ENCODE results near the gene RTP4.

Gene RTP4

DNA sequence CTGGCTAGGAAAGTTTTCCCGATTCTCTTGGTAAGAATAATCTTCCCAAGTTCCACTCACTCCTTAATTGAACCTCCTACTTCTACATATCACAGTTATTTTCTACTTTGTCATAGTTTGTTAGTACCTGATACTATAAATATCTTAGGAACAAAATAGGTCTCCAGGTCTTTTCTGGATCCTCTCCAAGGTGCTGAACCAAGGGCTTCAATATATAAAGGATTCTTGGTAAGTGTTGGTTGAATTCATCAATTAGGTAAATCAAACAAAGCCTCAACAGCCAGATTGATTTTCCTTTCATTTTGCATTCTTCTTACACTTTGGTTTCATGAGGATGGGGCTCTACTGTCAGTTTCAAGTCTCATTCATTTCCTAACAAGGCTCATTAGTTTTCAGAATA lies 27.6 kb upstream of the RTP4 start:
- H3K27me3 ChIP-seq (ENCODE audit: control insufficient read depth, insufficient read depth, low read length) = no peaks in the 10 kb centered on the region

DNA sequence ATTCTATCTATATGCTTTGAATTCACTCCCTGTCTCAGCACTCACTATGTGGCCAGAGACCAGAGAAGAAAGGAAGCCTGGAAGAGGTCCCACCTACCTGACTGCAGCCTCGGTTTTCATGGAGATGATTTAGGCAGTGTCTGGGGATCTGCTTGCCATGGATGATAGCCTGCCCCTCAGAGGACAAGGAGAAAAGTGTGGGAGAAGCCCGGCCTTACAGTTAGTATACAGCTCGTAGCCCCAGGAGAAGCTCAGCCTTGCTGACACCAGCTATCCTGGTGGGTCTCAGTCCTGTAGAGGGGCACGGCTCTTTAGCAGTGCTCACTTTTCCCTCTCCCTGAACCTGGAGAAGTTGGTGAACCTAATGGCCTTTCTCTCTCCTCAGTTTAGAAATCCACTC lies 25.9 kb upstream of the RTP4 start:
- Histone ChIP-seq H3K4me1 (ENCODE audit: control insufficient read depth, low read depth, low read length) (no peaks in the 10 kb centered on the region), H3K27ac (ENCODE audit: low read length) (no peak overlapping the region), H3K9ac (ENCODE audit: low read length) (no peak overlapping the region), H3K36me3 (ENCODE audit: control insufficient read depth, low read depth, low read length) (no peaks in the 10 kb centered on the region), H3K4me3 (ENCODE audit: low read length) (no peak overlapping the region), H3K27me3 (ENCODE audit: control insufficient read depth, insufficient read depth, low read length) (no peaks in the 10 kb centered on the region), H3K9me3 (ENCODE audit: control insufficient read depth, low read depth, low read length) (no peaks in the 10 kb centered on the region)

More for the DNA sequence above, 27.6 kb upstream of the RTP4 start:
- Histone ChIP-seq H3K9me3 (ENCODE audit: control insufficient read depth, low read depth, low read length) (no peaks in the 10 kb centered on the region), H3K4me3 (ENCODE audit: low read length) (no peak overlapping the region), H3K36me3 (ENCODE audit: control insufficient read depth, low read depth, low read length) (no peaks in the 10 kb centered on the region), H3K4me1 (ENCODE audit: control insufficient read depth, low read depth, low read length) (no peaks in the 10 kb centered on the region), H3K9ac (ENCODE audit: low read length) (no peak overlapping the region), H3K27ac (ENCODE audit: low read length) (no peak overlapping the region)

DNA sequence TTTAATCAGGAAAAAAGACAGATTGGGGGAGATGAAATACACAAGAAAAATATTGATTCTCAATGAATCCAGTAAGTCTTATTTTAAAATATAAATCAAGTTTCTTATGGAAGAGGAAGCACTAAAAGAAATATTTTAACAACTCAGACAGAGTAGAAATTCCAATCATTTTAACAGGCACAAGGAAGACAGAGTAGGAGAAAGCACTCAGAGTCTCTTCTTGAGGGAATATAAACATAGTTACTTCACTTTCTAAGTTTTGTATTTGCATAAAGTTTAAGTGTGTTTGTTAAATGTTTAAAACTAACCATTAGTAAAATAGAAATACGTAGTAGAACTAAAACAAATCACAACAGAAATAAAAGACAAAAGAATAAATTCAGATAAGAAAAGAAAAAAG lies 24.5 kb upstream of the RTP4 start:
- no peaks in the 10 kb centered on the region for H3K27me3 ChIP-seq (ENCODE audit: control insufficient read depth, insufficient read depth, low read length)
- no peaks in the 10 kb centered on the region for H3K4me1 ChIP-seq (ENCODE audit: control insufficient read depth, low read depth, low read length)
- no peaks in the 10 kb centered on the region for H3K9me3 ChIP-seq (ENCODE audit: control insufficient read depth, low read depth, low read length)
- H3K4me3 ChIP-seq (ENCODE audit: low read length) = no peak overlapping the region
- H3K27ac ChIP-seq (ENCODE audit: low read length) = no peak overlapping the region
- no peaks in the 10 kb centered on the region for H3K36me3 ChIP-seq (ENCODE audit: control insufficient read depth, low read depth, low read length)
- H3K9ac ChIP-seq (ENCODE audit: low read length) = no peak overlapping the region

DNA sequence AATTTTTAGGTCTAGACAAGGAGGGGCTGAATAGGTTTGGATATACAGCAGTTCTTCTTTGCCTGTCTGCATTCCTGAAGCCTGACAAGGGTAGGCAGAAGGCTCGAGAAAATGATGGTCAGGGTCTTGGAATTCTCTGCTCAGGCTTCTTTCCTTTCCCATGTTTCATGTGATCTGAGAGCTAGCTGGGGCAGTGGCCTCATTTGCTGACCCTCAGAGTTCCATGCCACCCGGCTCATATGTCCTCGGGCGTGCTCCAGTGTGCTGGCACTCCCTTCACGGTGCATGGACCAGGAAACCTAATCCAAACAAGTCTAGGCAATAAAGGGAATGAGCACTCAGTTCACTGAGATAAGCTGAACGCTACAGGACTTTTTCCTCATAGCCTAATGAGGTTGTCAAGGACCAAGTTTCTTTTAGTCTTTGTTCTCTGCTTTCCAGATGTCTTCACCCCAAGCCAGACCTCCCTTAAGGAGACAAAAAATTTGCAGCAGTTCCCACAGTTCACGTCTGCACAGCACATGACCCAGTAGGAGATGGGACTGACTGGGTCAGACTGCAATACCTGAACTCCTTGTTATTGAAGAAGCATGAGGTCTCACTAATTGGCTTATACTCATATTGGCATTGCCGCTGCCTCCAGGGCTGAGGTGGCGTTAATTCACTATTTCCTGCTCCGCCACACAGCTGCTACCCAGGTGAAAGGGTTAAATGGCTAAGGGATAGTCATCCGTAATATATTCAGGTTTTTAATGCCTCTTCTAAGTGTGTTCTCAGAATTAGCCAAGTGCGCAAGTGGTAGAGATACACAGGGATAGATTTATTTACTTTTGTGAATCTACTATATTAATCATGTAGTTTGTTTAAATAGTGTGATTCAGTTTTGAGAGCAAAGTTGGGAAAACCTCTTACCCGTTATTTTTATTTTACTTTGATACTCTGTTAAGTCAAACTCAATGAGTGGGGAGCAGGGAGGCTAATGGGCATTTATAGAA lies 15.3 kb upstream of the RTP4 start:
- no peaks in the 10 kb centered on the region for H3K9me3 ChIP-seq (ENCODE audit: control insufficient read depth, low read depth, low read length)
- no peaks in the 10 kb centered on the region for H3K4me1 ChIP-seq (ENCODE audit: control insufficient read depth, low read depth, low read length)
- no peak overlapping the region for H3K27ac ChIP-seq (ENCODE audit: low read length)

DNA sequence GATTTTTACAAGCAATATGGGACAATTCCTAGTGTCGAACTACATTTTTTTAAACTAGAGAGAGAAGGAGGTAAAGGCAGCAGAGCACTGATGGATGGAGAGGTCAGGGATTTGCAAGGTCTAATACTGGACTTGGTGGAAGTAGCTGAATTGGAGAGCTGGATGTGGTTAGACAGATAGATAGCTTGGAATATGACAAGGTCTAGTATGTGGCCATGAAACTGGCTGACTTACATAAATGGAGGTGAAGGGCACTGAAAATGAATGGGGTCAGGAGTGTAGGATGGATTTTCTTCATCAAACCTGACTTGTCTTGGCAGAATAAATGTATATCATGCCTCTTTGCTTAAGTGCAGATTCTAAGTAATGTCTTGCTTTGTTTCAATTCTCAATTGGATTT lies 10.1 kb upstream of the RTP4 start:
- Histone ChIP-seq H3K9ac (ENCODE audit: low read length) (no peak overlapping the region), H3K4me3 (ENCODE audit: low read length) (no peak overlapping the region), H3K4me1 (ENCODE audit: control insufficient read depth, low read depth, low read length) (peaks cover 34% of the 10 kb centered on the region)

More for the DNA sequence above, 15.3 kb upstream of the RTP4 start:
- Histone ChIP-seq H3K4me3 (ENCODE audit: low read length) (no peak overlapping the region), H3K36me3 (ENCODE audit: control insufficient read depth, low read depth, low read length) (no peaks in the 10 kb centered on the region), H3K27me3 (ENCODE audit: control insufficient read depth, insufficient read depth, low read length) (no peaks in the 10 kb centered on the region), H3K9ac (ENCODE audit: low read length) (no peak overlapping the region)

DNA sequence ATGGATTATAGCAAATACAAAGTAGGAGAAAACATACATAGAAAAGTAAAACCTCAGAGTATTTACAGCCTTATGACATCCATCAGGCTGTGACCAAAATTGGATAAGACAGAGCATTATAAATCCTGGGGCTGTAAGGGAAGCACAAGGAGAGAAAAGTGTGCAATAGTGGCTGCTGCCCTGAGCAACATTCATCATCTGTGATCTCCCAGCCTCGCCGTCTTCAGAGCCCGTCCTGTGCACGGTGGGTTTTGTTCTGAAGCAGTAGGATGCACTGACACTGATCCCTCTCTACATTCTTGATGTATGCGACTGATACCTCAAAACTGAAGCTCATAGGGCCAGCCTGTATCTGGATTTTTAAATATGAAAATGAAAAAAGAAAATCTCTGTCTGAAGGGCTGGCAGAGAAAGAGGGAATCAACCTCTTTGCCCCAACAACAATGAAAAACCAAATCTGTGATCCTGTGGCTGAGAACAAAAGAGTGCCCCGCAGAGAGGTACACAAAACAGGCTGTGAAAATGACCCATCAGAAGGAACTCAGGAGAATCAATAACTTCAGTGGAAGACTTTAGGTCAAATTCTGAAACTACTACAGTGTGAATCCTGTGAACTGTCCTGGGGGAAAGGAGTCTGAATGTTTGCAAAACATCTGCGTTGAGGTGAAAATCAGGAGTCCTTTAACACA lies 8.2 kb upstream of the RTP4 start:
- Histone ChIP-seq H3K4me1 (ENCODE audit: control insufficient read depth, low read depth, low read length) (peaks cover 50% of the 10 kb centered on the region), H3K9ac (ENCODE audit: low read length) (no peak overlapping the region), H3K9me3 (ENCODE audit: control insufficient read depth, low read depth, low read length) (no peaks in the 10 kb centered on the region), H3K36me3 (ENCODE audit: control insufficient read depth, low read depth, low read length) (no peaks in the 10 kb centered on the region), H3K27ac (ENCODE audit: low read length) (no peak overlapping the region), H3K4me3 (ENCODE audit: low read length) (peak overlapping the region; percentile 2), H3K27me3 (ENCODE audit: control insufficient read depth, insufficient read depth, low read length) (no peaks in the 10 kb centered on the region)

More for the DNA sequence above, 10.1 kb upstream of the RTP4 start:
- H3K27ac ChIP-seq (ENCODE audit: low read length) = no peak overlapping the region
- H3K27me3 ChIP-seq (ENCODE audit: control insufficient read depth, insufficient read depth, low read length) = no peaks in the 10 kb centered on the region
- H3K9me3 ChIP-seq (ENCODE audit: control insufficient read depth, low read depth, low read length) = no peaks in the 10 kb centered on the region
- H3K36me3 ChIP-seq (ENCODE audit: control insufficient read depth, low read depth, low read length) = no peaks in the 10 kb centered on the region

DNA sequence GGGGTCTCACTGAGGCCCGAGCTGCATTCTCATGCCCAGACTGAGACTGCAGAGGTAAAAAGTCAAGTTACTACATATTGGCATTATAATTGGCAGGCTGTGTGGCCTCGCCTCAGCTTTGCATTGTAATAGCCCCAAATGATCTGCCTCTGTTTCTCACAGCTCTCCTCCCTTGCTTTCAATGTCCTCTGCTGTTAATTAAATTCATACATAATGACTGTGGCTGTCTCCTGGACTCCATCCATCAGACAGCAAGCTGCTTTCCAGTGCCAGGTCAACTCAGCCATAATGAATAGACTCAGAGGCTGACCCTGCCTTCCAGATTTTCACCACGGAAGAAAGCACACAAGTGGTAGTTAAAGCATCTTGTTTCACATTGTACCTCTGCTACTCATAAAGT lies 7.6 kb upstream of the RTP4 start:
- no peaks in the 10 kb centered on the region for H3K27me3 ChIP-seq (ENCODE audit: control insufficient read depth, insufficient read depth, low read length)
- H3K9me3 ChIP-seq (ENCODE audit: control insufficient read depth, low read depth, low read length) = no peaks in the 10 kb centered on the region
- H3K4me1 ChIP-seq (ENCODE audit: control insufficient read depth, low read depth, low read length) = peaks cover 50% of the 10 kb centered on the region
- no peak overlapping the region for H3K9ac ChIP-seq (ENCODE audit: low read length)
- H3K4me3 ChIP-seq (ENCODE audit: low read length) = peak overlapping the region; percentile 2
- H3K27ac ChIP-seq (ENCODE audit: low read length) = no peak overlapping the region
- no peaks in the 10 kb centered on the region for H3K36me3 ChIP-seq (ENCODE audit: control insufficient read depth, low read depth, low read length)

DNA sequence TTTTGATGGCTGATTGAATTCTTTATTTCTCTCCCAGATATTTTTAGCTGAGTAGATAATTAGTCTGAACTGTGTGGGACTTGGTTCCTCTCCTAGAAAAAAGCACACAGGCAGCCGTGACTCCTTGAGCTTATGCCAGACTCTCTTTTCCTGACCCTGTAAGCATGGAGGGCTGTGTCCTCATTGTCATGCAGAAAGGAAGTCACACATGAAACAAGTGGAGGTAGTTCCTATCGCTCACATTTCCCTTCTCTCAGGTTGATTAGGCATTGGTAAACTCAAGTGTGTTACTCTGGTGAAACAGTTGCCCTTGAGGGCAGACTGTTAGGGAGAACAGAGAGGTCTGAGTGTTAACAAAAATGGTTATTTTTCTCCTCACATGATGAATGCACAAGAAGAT lies 6.3 kb upstream of the RTP4 start:
- no peak overlapping the region for H3K27ac ChIP-seq (ENCODE audit: low read length)
- no peaks in the 10 kb centered on the region for H3K36me3 ChIP-seq (ENCODE audit: control insufficient read depth, low read depth, low read length)
- no peaks in the 10 kb centered on the region for H3K27me3 ChIP-seq (ENCODE audit: control insufficient read depth, insufficient read depth, low read length)
- H3K4me3 ChIP-seq (ENCODE audit: low read length) = peak overlapping the region; percentile 24
- H3K4me1 ChIP-seq (ENCODE audit: control insufficient read depth, low read depth, low read length) = peaks cover 50% of the 10 kb centered on the region
- no peak overlapping the region for H3K9ac ChIP-seq (ENCODE audit: low read length)
- H3K9me3 ChIP-seq (ENCODE audit: control insufficient read depth, low read depth, low read length) = no peaks in the 10 kb centered on the region

DNA sequence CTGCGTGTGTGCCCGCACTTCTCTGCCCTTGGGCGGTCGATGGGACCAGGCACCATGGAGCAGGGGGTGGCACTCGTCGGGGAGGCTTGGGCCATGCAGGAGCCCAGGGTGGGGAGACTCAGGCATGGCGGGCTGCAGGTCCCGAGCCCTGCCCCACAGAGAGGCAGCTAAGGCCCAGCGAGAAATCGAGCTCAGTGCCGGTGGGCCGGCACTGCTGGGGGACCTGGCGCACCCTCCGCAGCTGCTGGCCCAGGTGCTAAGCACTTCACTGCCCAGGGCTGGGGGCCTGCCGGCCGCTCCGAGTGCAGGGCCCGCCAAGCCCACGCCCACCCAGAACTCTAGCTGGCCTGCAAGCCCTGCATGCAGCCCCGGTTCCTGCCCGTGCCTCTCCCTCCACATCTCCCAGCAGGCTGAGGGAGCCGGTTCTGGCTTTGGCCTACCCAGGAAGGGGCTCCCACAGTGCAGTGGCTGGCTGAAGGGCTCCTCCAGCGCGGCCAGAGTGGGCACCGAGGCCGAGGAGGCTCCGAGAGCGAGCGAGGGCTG lies 553 bp upstream of the RTP4 start:
- Histone ChIP-seq H3K4me3 (ENCODE audit: low read length) (no peak overlapping the region), H3K27ac (ENCODE audit: low read length) (no peak overlapping the region), H3K4me1 (ENCODE audit: control insufficient read depth, low read depth, low read length) (peaks cover 20% of the 10 kb centered on the region), H3K36me3 (ENCODE audit: control insufficient read depth, low read depth, low read length) (no peaks in the 10 kb centered on the region), H3K27me3 (ENCODE audit: control insufficient read depth, insufficient read depth, low read length) (no peaks in the 10 kb centered on the region), H3K9me3 (ENCODE audit: control insufficient read depth, low read depth, low read length) (no peaks in the 10 kb centered on the region), H3K9ac (ENCODE audit: low read length) (no peak overlapping the region)

DNA sequence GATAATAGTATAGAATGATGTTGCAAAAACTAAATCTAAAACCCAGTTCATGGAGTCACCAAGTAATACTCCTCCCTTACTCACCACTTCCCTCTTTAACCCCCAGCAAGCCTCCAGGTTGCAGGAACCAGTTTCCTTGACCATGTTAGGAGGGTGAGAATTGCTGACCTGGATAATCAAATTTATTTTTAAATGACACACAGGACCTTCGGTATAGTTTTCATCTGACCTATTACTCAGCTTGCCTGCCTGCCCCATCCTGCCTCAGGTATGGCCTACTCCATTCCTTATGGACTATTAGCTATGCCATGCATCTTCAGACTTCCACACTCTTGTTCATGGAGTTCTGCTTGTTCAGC lies 883 bp downstream of the RTP4 start:
- Histone ChIP-seq H3K4me1 (ENCODE audit: control insufficient read depth, low read depth, low read length) (peaks cover 7% of the 10 kb centered on the region), H3K27ac (ENCODE audit: low read length) (no peak overlapping the region), H3K9ac (ENCODE audit: low read length) (no peak overlapping the region), H3K36me3 (ENCODE audit: control insufficient read depth, low read depth, low read length) (no peaks in the 10 kb centered on the region), H3K9me3 (ENCODE audit: control insufficient read depth, low read depth, low read length) (no peaks in the 10 kb centered on the region), H3K4me3 (ENCODE audit: low read length) (no peak overlapping the region), H3K27me3 (ENCODE audit: control insufficient read depth, insufficient read depth, low read length) (no peaks in the 10 kb centered on the region)

DNA sequence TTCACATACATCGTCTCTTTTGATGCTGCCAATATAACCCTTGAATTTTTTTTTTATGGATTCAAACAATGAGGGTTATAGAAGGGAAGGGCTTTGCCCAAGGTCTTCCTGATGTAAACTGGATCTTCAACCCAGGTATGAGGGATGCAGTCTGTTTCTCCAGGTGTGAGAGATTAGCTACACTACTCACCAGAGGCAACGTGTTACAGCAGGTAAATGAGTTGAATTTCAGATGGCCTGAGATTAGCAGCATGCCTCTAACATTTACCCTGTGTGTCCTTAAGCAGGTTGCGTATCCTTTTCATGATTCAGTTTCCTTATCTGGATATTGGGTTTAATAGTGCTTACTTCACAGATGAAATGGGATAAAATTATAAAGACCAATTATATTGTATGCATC lies 1.9 kb downstream of the RTP4 start:
- H3K9ac ChIP-seq (ENCODE audit: low read length) = no peak overlapping the region
- H3K27ac ChIP-seq (ENCODE audit: low read length) = no peak overlapping the region
- H3K4me3 ChIP-seq (ENCODE audit: low read length) = no peak overlapping the region
- H3K9me3 ChIP-seq (ENCODE audit: control insufficient read depth, low read depth, low read length) = no peaks in the 10 kb centered on the region
- no peaks in the 10 kb centered on the region for H3K4me1 ChIP-seq (ENCODE audit: control insufficient read depth, low read depth, low read length)
- H3K27me3 ChIP-seq (ENCODE audit: control insufficient read depth, insufficient read depth, low read length) = no peaks in the 10 kb centered on the region
- H3K36me3 ChIP-seq (ENCODE audit: control insufficient read depth, low read depth, low read length) = no peaks in the 10 kb centered on the region
